ENCODE results near the gene KCNG2.

KCNG2 gene

DNA sequence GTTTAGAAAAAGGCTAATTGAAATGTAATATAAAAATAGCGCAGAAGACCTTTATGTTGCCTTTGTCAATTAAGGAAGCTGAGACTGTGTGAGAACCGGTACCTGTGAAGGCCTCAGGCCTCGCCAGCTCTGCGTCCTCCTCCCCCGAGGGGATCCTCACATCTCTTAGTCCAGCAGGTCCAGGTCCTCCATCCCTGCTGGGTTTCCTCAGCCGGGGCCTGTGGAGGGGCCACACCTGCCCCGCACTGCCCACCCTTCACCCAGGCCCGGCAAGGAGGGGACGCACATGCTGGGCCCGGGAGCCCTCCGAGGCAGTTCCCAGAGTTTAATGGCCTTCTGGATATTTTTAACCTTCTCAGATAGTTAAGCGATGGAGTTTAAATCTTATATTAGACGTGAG, 3.5 kb downstream of the KCNG2 start:
- H3K4me3 ChIP-seq (replicated peaks; ENCODE audit: low read depth, low read length): no peak overlapping the region
- TF ChIP-seq, protein P1, sequence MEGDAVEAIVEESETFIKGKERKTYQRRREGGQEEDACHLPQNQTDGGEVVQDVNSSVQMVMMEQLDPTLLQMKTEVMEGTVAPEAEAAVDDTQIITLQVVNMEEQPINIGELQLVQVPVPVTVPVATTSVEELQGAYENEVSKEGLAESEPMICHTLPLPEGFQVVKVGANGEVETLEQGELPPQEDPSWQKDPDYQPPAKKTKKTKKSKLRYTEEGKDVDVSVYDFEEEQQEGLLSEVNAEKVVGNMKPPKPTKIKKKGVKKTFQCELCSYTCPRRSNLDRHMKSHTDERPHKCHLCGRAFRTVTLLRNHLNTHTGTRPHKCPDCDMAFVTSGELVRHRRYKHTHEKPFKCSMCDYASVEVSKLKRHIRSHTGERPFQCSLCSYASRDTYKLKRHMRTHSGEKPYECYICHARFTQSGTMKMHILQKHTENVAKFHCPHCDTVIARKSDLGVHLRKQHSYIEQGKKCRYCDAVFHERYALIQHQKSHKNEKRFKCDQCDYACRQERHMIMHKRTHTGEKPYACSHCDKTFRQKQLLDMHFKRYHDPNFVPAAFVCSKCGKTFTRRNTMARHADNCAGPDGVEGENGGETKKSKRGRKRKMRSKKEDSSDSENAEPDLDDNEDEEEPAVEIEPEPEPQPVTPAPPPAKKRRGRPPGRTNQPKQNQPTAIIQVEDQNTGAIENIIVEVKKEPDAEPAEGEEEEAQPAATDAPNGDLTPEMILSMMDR (IDR thresholded peaks at IDR 0.05; ENCODE audit: low read length, missing control alignments): no peak
- DNase-seq (ENCODE audit: low read depth): no peak

DNA sequence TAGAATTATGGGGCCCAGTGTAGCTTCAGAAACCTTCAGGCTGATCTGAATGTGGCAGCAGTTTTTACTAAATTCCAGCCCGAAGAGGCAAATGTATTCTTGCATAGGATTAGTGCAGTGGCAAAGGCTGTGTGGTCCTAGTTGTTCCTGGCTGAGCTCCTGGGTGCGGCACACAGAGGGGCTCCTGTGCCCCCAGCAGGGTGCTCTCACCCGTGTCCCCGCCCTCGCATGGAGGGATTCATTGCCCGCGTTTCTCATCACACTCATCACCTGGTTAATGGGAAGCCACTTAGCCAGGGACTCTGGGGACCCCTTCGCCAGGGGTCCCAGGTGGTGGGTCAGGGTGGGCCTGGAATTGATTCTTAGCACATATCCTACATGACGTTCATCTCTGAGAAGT, 3.9 kb downstream of the KCNG2 start:
- DNase-seq (ENCODE audit: low read depth): no peak
- TF ChIP-seq, protein P1 (IDR thresholded peaks at IDR 0.05; ENCODE audit: low read length, missing control alignments): no peak
- no peak overlapping the region for H3K4me3 ChIP-seq (replicated peaks; ENCODE audit: low read depth, low read length)

DNA sequence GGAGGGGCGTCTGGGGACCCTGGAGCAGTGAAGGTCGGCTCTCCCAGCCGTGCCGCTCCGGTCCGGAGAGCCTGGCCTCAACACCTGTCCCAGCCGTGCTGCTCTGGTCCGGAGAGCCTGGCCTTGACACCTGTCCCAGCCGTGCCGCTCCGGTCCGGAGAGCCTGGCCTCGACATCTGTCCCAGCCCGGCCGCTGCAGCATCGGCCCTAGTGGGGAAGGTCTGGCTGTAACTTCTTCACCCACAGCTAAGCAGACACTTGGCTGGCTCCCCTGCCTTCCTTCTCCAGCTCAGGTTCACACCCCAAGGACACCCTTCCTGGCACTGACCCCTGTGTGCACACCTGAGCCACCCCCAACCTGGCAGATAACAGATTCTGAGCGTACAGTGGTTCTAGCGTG, 4.6 kb downstream of the KCNG2 start:
- TF ChIP-seq, protein P1 (IDR thresholded peaks at IDR 0.05; ENCODE audit: low read length, missing control alignments): no peak
- no peak overlapping the region for H3K4me3 ChIP-seq (replicated peaks; ENCODE audit: low read depth, low read length)
- DNase-seq (ENCODE audit: low read depth): no peak

DNA sequence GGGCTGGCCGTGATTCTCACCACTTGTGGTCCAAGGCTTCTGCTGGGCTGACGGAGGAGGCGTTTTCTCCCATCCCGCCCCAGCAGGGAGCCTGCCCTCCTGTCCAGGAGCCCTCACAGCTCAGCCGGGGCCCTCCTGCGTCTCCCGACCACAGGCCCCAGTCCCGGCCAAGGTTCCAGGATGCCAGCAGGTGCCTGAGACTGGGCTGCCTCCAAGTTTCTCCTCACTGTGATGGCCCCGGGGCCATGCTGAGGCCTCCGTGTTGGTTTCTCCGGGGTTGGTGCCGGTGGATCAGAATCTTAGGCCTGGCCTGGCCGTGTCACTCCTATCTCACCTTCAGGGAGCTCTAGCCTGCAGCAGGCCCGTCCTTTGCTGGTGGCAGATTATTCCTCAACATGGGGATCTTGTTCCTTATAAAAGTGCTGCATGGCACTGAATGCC, 5.9 kb downstream of the KCNG2 start:
- no peak overlapping the region for H3K4me3 ChIP-seq (replicated peaks; ENCODE audit: low read depth, low read length)
- no peak for DNase-seq (ENCODE audit: low read depth)
- TF ChIP-seq, protein P1 (IDR thresholded peaks at IDR 0.05; ENCODE audit: low read length, missing control alignments): no peak

DNA sequence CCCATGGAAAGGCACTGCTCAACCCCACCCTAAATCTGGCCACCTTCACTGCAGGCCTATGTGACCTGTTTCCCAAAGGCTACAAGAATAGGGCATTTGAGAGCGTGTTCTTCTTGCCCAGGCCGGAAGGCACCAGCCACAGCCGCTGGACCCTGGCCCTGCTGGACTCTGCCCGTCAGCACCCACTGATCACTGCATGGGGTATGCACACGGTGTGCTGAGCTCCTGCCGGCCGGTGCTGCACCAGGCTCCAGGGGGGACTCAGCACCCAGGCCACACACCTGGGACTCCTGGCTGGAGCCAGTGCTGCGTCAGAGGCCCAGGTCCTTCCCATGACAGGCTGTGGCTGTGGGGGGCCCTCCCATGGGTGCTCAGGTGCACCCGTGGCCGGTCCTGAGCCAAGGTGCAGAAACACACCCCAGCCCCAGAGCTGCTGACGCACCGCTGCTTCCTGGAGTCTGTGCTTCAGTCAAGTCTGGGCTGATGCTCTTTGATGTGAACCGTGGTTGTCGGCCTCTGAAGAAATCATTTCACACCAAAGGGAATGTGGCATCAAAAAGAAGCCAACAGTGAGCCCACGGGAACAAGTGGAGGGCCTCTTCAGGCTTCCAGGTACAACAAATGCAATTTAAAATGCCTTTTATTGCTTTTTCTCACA, 6.5 kb downstream of the KCNG2 start:
- no peak for DNase-seq (ENCODE audit: low read depth)
- H3K4me3 ChIP-seq (replicated peaks; ENCODE audit: low read depth, low read length): no peak overlapping the region
- TF ChIP-seq, protein P1 (IDR thresholded peaks at IDR 0.05; ENCODE audit: low read length, missing control alignments): no peak

DNA sequence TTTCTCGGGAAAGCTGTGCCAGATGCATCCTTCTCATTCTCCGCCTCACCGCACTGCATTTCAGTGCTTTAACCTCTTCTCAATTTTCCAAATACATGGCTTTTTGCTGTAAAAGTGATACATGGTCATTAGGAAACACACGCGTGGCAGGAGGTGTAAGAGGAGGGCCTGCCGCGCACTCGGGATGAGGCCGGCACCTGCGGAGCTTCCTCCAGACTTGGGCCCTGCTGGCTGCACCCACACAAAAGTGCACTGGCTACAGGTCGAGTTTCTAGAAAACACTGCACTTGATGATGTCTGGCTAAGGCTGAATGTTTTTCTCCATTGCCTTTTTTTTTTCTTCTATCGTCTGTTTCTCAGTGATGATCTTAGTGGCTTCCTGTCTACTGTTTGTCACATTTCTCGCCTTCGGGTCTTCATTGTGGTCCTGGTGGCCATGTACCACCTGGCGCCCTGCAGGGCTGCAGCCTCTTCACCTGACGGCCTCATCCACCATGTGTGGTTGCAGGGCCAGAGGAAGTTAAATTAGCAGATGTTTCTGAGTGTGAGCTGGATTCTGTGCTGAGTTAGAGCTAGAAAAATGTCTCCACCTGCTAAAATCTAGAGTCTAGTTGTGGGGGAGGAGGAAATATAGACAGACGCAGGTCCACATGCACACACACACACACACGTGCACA, 7.6 kb downstream of the KCNG2 start:
- DNase-seq (ENCODE audit: low read depth): no peak
- TF ChIP-seq, protein P1 (IDR thresholded peaks at IDR 0.05; ENCODE audit: low read length, missing control alignments): no peak
- no peak overlapping the region for H3K4me3 ChIP-seq (replicated peaks; ENCODE audit: low read depth, low read length)
